Measurements from ENCODE around the gene RNF10. TPM values are rescaled to one million over a fixed set of nuclear protein-coding genes. Genes with fewer than 3 reads are reported as not detected.
"Not testable (repeated sequence)": the region's sequence is repeated elsewhere in the genome, so short reads cannot be mapped to it uniquely, and the experiment has no call there.

The RNF10 gene
- polyA plus RNA-seq, 3 donors: 188 to 227 (median 198) TPM

- no peak for DNase-seq
These were observed 65.8 kb downstream of the RNF10 start for GRCh38 chr12:120599672-120600552.

GRCh38 chr12:120602416-120602815, 68.3 kb downstream of the RNF10 start:
- not testable (repeated sequence) for DNase-seq

- DNase-seq: no peak
These were observed 76.4 kb downstream of the RNF10 start for GRCh38 chr12:120610560-120610959.

- DNase-seq: not testable (repeated sequence)
These were observed 77.4 kb downstream of the RNF10 start for GRCh38 chr12:120611534-120611933.

GRCh38 chr12:120614848-120615247, 80.7 kb downstream of the RNF10 start:
- no peak for DNase-seq

GRCh38 chr12:120617193-120617592, 83.0 kb downstream of the RNF10 start:
- DNase-seq: not testable (repeated sequence)

GRCh38 chr12:120617767-120618166, 83.6 kb downstream of the RNF10 start:
- not testable (repeated sequence) for DNase-seq

- no peak for DNase-seq
These were observed 84.9 kb downstream of the RNF10 start for GRCh38 chr12:120618954-120619615.

GRCh38 chr12:120620624-120621023, 86.5 kb downstream of the RNF10 start:
- DNase-seq: no peak

- DNase-seq: no peak
These were observed 91.6 kb downstream of the RNF10 start for GRCh38 chr12:120625557-120626419.

Other genes with a start within 250 kb of the RNF10 start
- gene RNU4-2, start 242.5 kb upstream of the RNF10 start, polyA plus RNA-seq (ENCODE audit: insufficient read length in 3 of 3): not detected
- gene RNU4-1, start 241.1 kb upstream of the RNF10 start, polyA plus RNA-seq (ENCODE audit: insufficient read length in 3 of 3): not detected
- 1 to 10 TPM; 3.2 to 5.4 (median 4.7) TPM for gene SIRT4, start 232.0 kb upstream of the RNF10 start, polyA plus RNA-seq (ENCODE audit: insufficient read length in 3 of 3)
- gene PLA2G1B, start 206.6 kb upstream of the RNF10 start, polyA plus RNA-seq (ENCODE audit: insufficient read length in 3 of 3): under 1 TPM; 0.41 to 0.84 (median 0.41) TPM
- gene MSI1, start 165.2 kb upstream of the RNF10 start, polyA plus RNA-seq (ENCODE audit: insufficient read length in 3 of 3): 10 to 100 TPM; 21.9 to 25.0 (median 24.0) TPM
- gene COX6A1, start 96.2 kb upstream of the RNF10 start, polyA plus RNA-seq (ENCODE audit: insufficient read length in 3 of 3): 100 to 1,000 TPM; 307 to 370 (median 333) TPM
- 10 to 100 TPM; 37.1 to 43.4 (median 41.3) TPM for gene TRIAP1, start 88.0 kb upstream of the RNF10 start, polyA plus RNA-seq (ENCODE audit: insufficient read length in 3 of 3)
- 10 to 100 TPM; 29.8 to 43.3 (median 41.9) TPM for gene GATC, start 87.9 kb upstream of the RNF10 start, polyA plus RNA-seq (ENCODE audit: insufficient read length in 3 of 3)
- 100 to 1,000 TPM; 243 to 256 (median 244) TPM for gene SRSF9, start 64.6 kb upstream of the RNF10 start, polyA plus RNA-seq (ENCODE audit: insufficient read length in 3 of 3)
- 100 to 1,000 TPM; 451 to 563 (median 460) TPM for gene DYNLL1, start 38.2 kb upstream of the RNF10 start, polyA plus RNA-seq (ENCODE audit: insufficient read length in 3 of 3)
- 10 to 100 TPM; 56.3 to 65.6 (median 61.7) TPM for gene COQ5, start 5.2 kb upstream of the RNF10 start, polyA plus RNA-seq (ENCODE audit: insufficient read length in 3 of 3)
- 10 to 100 TPM; 45.9 to 65.4 (median 54.5) TPM for gene POP5, start 47.0 kb downstream of the RNF10 start, polyA plus RNA-seq (ENCODE audit: insufficient read length in 3 of 3)
- 1 to 10 TPM; 4.7 to 6.6 (median 5.4) TPM for gene CABP1, start 106.3 kb downstream of the RNF10 start, polyA plus RNA-seq (ENCODE audit: insufficient read length in 3 of 3)
- 100 to 1,000 TPM; 142 to 207 (median 176) TPM for gene MLEC, start 152.8 kb downstream of the RNF10 start, polyA plus RNA-seq (ENCODE audit: insufficient read length in 3 of 3)
- gene UNC119B, start 176.1 kb downstream of the RNF10 start, polyA plus RNA-seq (ENCODE audit: insufficient read length in 3 of 3): 10 to 100 TPM; 76.5 to 85.0 (median 77.1) TPM
- 10 to 100 TPM; 24.7 to 26.9 (median 25.5) TPM for gene ACADS, start 191.5 kb downstream of the RNF10 start, polyA plus RNA-seq (ENCODE audit: insufficient read length in 3 of 3)

Data from renal pelvis (tissue), 4 donors.